ENCODE data around the gene BRD4. TPM values are rescaled to one million over a fixed set of nuclear protein-coding genes. Genes with fewer than 3 reads are reported as not detected.

Gene BRD4
- total RNA-seq, 1 experiment from 2014 or later, result 144 TPM

GRCh38 chr19:15249528-15249874 is 82.8 kb downstream of the BRD4 start:
- no peak for DNase-seq
- no peak overlapping the region for H3K14ac ChIP-seq (ENCODE audit: insufficient read depth, low read length)
- no peak overlapping the region for H3T11ph ChIP-seq (ENCODE audit: low read length)
- no peaks in the 10 kb centered on the region for H3K79me2 ChIP-seq (ENCODE audit: insufficient read depth, low read length)
- H3K56ac ChIP-seq (ENCODE audit: insufficient read length, low read depth, low read length), result no peak overlapping the region
- no peaks in the 10 kb centered on the region for H3K27me3 Mint-ChIP-seq (ENCODE audit: low read depth)
- H2BK12ac ChIP-seq (ENCODE audit: insufficient read length, low read depth, low read length), result no peak overlapping the region
- no peak overlapping the region for H4K91ac ChIP-seq (ENCODE audit: insufficient read length, low read depth, low read length)
- H3K4ac ChIP-seq (ENCODE audit: low read depth, low read length), result no peak overlapping the region
- no peak overlapping the region for H3K4me2 ChIP-seq (ENCODE audit: insufficient read depth, insufficient read length, low read length)
- H3K23ac ChIP-seq (ENCODE audit: insufficient read length, low read depth, low read length), result no peak overlapping the region
- no peak overlapping the region for H3K18ac ChIP-seq (ENCODE audit: insufficient read length, low read depth, low read length)
- no peak overlapping the region for H4K8ac ChIP-seq (replicated peaks; ENCODE audit: insufficient read length, low read depth, low read length)
- H3K4me3 Mint-ChIP-seq, result no peak overlapping the region
- no CpG with 5 or more reads among the region's 6 CpGs for WGBS (ENCODE audit: extremely low coverage, insufficient read length, low lambda C conversion rate)
- no peak for TF ChIP-seq CTCF (conservative IDR thresholded peaks at IDR 0.05)
- no peaks in the 10 kb centered on the region for H3K23me2 ChIP-seq (ENCODE audit: insufficient read length, low read depth, low read length, poor library complexity, severe bottlenecking)
- no peak overlapping the region for H2BK5ac ChIP-seq (ENCODE audit: insufficient read length, low read length)
- no peak overlapping the region for H2AK5ac ChIP-seq (ENCODE audit: insufficient read length, low read length)
- H4K20me1 ChIP-seq (ENCODE audit: control insufficient read depth, insufficient read depth, insufficient read length), result peaks cover 2% of the 10 kb centered on the region
- no peak overlapping the region for H3K27ac ChIP-seq (ENCODE audit: insufficient read length, low read depth, low read length)
- no peak overlapping the region for H2BK120ac ChIP-seq (ENCODE audit: low read depth, low read length, poor library complexity, severe bottlenecking)
- H3K27ac Mint-ChIP-seq, result peak overlapping the region in 2 of 3 experiments; percentile 84 to 85; a peak in 3 of 7 replicates
- H2BK20ac ChIP-seq (ENCODE audit: low read depth, low read length, poor library complexity, severe bottlenecking), result no peak overlapping the region
- H3K9me3 Mint-ChIP-seq, result no peaks in the 10 kb centered on the region
- no peaks in the 10 kb centered on the region for H3K27me3 ChIP-seq (ENCODE audit: insufficient read depth, low read length)
- peaks cover 14 to 27% of the 10 kb centered on the region in 2 experiments for H3K4me1 Mint-ChIP-seq
- no peak overlapping the region for H2AFZ ChIP-seq (ENCODE audit: low read length)
- H4K5ac ChIP-seq (ENCODE audit: insufficient read length, low read depth, low read length), result no peak overlapping the region
- H3K9ac ChIP-seq (ENCODE audit: extremely low read depth, insufficient read length, low read length), result no peak overlapping the region
- no peak overlapping the region for H2BK15ac ChIP-seq (ENCODE audit: low read depth, low read length)
- no peaks in the 10 kb centered on the region for H3K79me1 ChIP-seq (ENCODE audit: insufficient read depth, low read depth, low read length, poor library complexity, severe bottlenecking)
- H3K36me3 Mint-ChIP-seq (ENCODE audit: insufficient read depth in 1 of 3, low read depth in 3 of 3), result peaks cover 40 to 72% (median 69%) of the 10 kb centered on the region in 3 experiments
- no peaks in the 10 kb centered on the region for H3K4me1 ChIP-seq (ENCODE audit: insufficient read depth, low read length)
- no peaks in the 10 kb centered on the region for H3K9me3 ChIP-seq (ENCODE audit: control insufficient read depth, low read depth, low read length)
